Lung (tissue), 12 donors: ENCODE measurements around the gene SCGB1A1. TPM values are rescaled to one million over a fixed set of nuclear protein-coding genes. Genes with fewer than 3 reads are reported as not detected.
A peak's percentile ranks its signal among the peaks of the same experiment; 100 is the strongest.

Experiments used
- ATAC-seq: fragments of 200-7000 bp; cut with Tn5 transposase; one replicate; pipeline ENCODE4 v1.9.1; 2020; ENCODE audit warnings: moderate number of reproducible peaks; ENCODE audit not compliant: insufficient read depth, low FRiP score
- DNase-seq, 3 donors: peaks; one replicate each; pipeline ENCODE4 v3.0.0-alpha.2; 2013 to 2017
- H3K27ac ChIP-seq, 2 donors: one replicate each; pipeline ENCODE4 v1.5.1; 2013; ENCODE audit warnings: mild to moderate bottlenecking in 2 of 2, moderate library complexity in 2 of 2, control low read depth in 1 of 2, inconsistent platforms in 1 of 2, low read depth in 1 of 2, low read length in 1 of 2
- H3K27me3 ChIP-seq, 3 donors: one replicate each; pipeline ENCODE4 v1.5.1; 2013; ENCODE audit warnings: low read length in 2 of 3; ENCODE audit not compliant: control insufficient read depth in 3 of 3, insufficient read depth in 3 of 3
- H3K36me3 ChIP-seq, 4 donors: one replicate each; pipeline ENCODE4 v1.5.1; 2013; ENCODE audit warnings: low read length in 4 of 4, mild to moderate bottlenecking in 1 of 4, moderate library complexity in 1 of 4; ENCODE audit not compliant: control insufficient read depth in 4 of 4, insufficient read depth in 4 of 4
- H3K4me1 ChIP-seq, 5 donors: one replicate each; pipeline ENCODE4 v1.5.1; 2013; ENCODE audit warnings: low read length in 5 of 5, mild to moderate bottlenecking in 2 of 5, moderate library complexity in 1 of 5; ENCODE audit not compliant: control insufficient read depth in 5 of 5, insufficient read depth in 5 of 5
- H3K4me3 ChIP-seq: one replicate; pipeline ENCODE4 v1.5.1; 2013; ENCODE audit warnings: mild to moderate bottlenecking, control low read depth, moderate library complexity
- H3K9ac ChIP-seq, 2 donors: one replicate each; pipeline ENCODE4 v1.5.1; 2013; ENCODE audit warnings: low read length in 2 of 2, control low read depth in 1 of 2; ENCODE audit not compliant: insufficient read depth in 1 of 2
- H3K9me3 ChIP-seq, 4 donors: one replicate each; pipeline ENCODE4 v1.5.1; 2013; ENCODE audit warnings: low read length in 3 of 4, mild to moderate bottlenecking in 1 of 4, moderate library complexity in 1 of 4; ENCODE audit not compliant: control insufficient read depth in 4 of 4, insufficient read depth in 3 of 4
- WGBS, 2 donors: extraction: QIAGEN DNeasy Blood & Tissue Kit; methylation state at CpG; one replicate each; pipeline ENCODE4 v1.1.7; 2013; 5-methylcytosine and 5-hydroxymethylcytosine counted together
- polyA plus RNA-seq, 2 donors: library from polyadenylated mRNA; stranded (reverse); fragments of 200-250 nt; gene quantifications; one replicate each; pipeline ENCODE4 v1.2.1, GENCODE V29; 2013
- total RNA-seq, 2 donors: library from RNA; depleted of rRNA in 1 of 2; stranded (reverse); fragments of >200 nt in 1 of 2; gene quantifications; one replicate each; pipeline ENCODE4 v1.2.1, GENCODE V29; 2014 to 2021
- TF ChIP-seq, protein P1 (sequence below): IDR thresholded peaks from 2 replicates; pipeline ENCODE4 v1.5.1; 2012; ENCODE audit warnings: mild to moderate bottlenecking; ENCODE audit errors: control extremely low read depth, extremely low read depth
- donor health status: control.
- donor health status: control.
- donor health status: Bipolar disorder and iron deficiency.
- donor health status: healthy.
- donor health status: DM: yes; HTN: yes; CAD: no.

SCGB1A1 gene
- total and polyA plus RNA-seq, 4 donors: 16.0 to 6,099 (median 3,995) TPM

DNA sequence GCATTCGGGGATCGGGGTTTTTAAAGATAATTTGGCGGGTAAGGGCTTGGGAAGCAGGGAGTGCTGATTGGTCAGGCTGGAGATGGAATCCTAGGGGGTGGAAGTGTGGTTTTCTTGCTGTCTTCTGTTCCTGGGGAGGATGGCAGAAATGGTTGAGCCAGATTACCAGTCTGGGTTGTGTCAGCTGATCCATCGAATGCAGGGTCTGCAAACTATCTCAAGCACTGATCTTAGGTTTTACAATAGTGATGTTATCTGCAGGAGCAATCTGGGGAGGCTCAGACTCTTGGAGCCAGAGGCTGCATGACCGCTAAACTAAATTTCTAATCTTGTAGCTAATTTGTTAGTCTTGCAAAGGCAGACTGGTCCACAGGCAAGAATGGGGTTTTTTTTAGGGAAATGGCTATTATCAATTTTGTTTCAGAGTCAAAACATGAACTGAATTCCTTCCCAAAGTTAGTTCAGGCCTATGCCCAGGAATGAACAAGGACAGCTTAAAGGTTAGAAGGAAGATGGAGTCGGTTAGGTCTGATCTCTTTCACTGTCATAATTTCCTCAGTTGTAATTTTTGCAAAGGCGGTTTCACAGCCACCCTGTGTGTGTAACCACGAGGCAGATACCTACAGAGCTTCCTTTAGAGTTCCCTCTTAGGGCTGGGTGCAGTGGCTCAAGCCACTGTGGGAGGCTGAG lies 10.2 kb downstream of the SCGB1A1 start:
- peaks cover 0 to 20% (median 3%) of the 10 kb centered on the region in 5 donors for H3K4me1 ChIP-seq
- no peaks in the 10 kb centered on the region for H3K27me3 ChIP-seq
- TF ChIP-seq, protein P1, sequence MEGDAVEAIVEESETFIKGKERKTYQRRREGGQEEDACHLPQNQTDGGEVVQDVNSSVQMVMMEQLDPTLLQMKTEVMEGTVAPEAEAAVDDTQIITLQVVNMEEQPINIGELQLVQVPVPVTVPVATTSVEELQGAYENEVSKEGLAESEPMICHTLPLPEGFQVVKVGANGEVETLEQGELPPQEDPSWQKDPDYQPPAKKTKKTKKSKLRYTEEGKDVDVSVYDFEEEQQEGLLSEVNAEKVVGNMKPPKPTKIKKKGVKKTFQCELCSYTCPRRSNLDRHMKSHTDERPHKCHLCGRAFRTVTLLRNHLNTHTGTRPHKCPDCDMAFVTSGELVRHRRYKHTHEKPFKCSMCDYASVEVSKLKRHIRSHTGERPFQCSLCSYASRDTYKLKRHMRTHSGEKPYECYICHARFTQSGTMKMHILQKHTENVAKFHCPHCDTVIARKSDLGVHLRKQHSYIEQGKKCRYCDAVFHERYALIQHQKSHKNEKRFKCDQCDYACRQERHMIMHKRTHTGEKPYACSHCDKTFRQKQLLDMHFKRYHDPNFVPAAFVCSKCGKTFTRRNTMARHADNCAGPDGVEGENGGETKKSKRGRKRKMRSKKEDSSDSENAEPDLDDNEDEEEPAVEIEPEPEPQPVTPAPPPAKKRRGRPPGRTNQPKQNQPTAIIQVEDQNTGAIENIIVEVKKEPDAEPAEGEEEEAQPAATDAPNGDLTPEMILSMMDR: no peak
- peak overlapping the region in 1 of 2 donors; percentile 23 for H3K9ac ChIP-seq
- 78 to 81% methylated on average over 8 of the region's 8 CpGs for WGBS, 2 donors
- H3K9me3 ChIP-seq: peaks cover 0 to 2% (median 0%) of the 10 kb centered on the region in 4 donors
- DNase-seq: no peak
- ATAC-seq: no peak
- H3K4me3 ChIP-seq: no peak overlapping the region
- no peaks in the 10 kb centered on the region for H3K36me3 ChIP-seq
- H3K27ac ChIP-seq: no peak overlapping the region

DNA sequence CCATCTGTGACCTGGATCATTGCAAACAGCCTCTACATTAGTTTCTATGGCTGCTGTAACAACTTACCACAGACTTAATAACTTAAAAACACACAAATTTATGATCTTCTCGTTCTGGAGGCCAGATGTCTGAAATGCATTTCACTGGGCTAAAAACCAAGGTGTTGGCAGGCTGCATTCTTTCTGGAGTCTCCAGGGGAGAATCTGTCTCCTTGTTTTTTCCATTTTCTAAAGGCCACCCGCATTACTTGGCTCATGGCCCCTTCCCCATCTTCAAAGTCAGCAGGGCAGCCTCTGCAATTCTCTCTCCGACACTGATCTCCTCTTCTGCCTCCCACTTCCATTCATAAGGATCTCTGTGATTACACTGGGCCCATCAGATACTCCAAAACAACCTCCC lies 11.6 kb downstream of the SCGB1A1 start:
- WGBS, 2 donors: 74 to 84% methylated on average over 3 of the region's 3 CpGs
- TF ChIP-seq, protein P1: no peak
- no peaks in the 10 kb centered on the region for H3K27me3 ChIP-seq
- no peak overlapping the region for H3K9ac ChIP-seq
- no peak overlapping the region for H3K4me3 ChIP-seq
- H3K4me1 ChIP-seq: peaks cover 0 to 23% (median 3%) of the 10 kb centered on the region in 5 donors
- ATAC-seq (no peak), DNase-seq (no peak)
- no peaks in the 10 kb centered on the region for H3K36me3 ChIP-seq
- peaks cover 0 to 2% (median 0%) of the 10 kb centered on the region in 4 donors for H3K9me3 ChIP-seq
- H3K27ac ChIP-seq: peak overlapping the region in 1 of 2 donors; percentile 24

DNA sequence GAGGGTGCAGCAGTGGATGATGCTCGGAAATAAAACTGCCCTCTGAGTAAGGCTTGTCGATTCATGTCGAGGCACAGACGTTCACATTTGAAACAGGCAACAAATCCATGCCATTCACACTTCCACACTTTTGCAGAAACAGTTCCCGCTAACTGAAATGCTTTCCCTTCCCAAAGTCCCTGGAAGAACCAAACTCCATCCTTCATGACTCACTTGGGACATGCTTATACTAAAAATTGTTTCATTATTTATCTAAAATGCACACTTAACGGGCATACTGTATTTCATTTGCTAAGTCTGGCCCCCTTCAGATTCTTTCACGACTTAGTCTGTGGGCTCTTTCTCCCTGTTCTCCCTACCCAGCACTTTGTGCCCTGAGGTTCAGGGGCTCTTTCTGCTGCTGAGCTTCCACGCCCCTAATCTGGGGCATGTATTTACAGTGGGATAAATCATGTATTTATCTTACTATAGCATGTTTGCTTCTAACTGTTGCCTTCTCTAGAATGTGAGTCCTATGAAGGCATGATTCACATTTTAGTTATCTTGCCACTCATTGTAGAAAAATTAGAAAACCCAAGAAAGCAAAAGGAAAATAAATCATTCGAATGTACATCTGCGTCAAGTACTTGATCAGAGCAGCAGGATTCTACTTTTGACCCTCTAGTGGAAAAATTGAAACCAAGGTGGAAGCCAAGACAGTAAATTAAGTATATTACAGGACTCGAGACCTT lies 12.5 kb downstream of the SCGB1A1 start:
- WGBS, 2 donors: 67 to 74% methylated on average over 11 of the region's 11 CpGs
- no peak overlapping the region for H3K9ac ChIP-seq
- no peaks in the 10 kb centered on the region for H3K36me3 ChIP-seq
- H3K27me3 ChIP-seq: no peaks in the 10 kb centered on the region
- ATAC-seq (no peak), DNase-seq (no peak)
- H3K9me3 ChIP-seq: peaks cover 0 to 2% (median 0%) of the 10 kb centered on the region in 4 donors
- peak overlapping the region in 1 of 2 donors; percentile 34 for H3K27ac ChIP-seq
- peaks cover 0 to 28% (median 3%) of the 10 kb centered on the region in 5 donors for H3K4me1 ChIP-seq
- TF ChIP-seq, protein P1: no peak
- H3K4me3 ChIP-seq: no peak overlapping the region
